ENCODE measurements around the gene TOM1L2.

Gene TOM1L2

DNA sequence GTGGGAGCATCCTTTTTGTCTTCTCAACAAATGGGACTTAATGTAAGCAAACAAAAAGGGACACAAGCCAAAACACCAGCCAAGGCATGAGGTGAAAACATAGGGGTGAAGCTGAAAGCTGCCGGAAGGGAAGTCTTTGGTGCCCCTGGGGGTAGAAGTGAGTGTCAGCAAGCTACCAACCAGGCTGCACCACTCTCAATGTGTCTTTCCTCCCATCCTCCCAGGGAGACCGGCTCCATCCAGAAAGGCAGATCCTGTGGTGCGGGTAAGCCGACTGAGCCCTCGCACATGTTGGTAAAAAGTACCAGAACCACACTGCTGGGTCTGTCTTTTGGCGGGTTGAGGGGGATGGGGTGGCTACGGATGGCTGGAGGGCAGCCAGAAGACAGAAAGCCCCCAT is 83.4 kb downstream of the TOM1L2 start:
- no peak for TF ChIP-seq EZH2phosphoT487 (IDR thresholded peaks at IDR 0.05; ENCODE audit: borderline replicate concordance, low read length)
- TF ChIP-seq, protein P1, sequence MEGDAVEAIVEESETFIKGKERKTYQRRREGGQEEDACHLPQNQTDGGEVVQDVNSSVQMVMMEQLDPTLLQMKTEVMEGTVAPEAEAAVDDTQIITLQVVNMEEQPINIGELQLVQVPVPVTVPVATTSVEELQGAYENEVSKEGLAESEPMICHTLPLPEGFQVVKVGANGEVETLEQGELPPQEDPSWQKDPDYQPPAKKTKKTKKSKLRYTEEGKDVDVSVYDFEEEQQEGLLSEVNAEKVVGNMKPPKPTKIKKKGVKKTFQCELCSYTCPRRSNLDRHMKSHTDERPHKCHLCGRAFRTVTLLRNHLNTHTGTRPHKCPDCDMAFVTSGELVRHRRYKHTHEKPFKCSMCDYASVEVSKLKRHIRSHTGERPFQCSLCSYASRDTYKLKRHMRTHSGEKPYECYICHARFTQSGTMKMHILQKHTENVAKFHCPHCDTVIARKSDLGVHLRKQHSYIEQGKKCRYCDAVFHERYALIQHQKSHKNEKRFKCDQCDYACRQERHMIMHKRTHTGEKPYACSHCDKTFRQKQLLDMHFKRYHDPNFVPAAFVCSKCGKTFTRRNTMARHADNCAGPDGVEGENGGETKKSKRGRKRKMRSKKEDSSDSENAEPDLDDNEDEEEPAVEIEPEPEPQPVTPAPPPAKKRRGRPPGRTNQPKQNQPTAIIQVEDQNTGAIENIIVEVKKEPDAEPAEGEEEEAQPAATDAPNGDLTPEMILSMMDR (IDR thresholded peaks at IDR 0.05; ENCODE audit: low read depth, low read length, poor library complexity, severe bottlenecking) = peak; percentile 26
- Histone ChIP-seq H3K4me2 (ENCODE audit: low read length) (no peak overlapping the region), H3K9me2 (replicated peaks; ENCODE audit: control insufficient read depth, low read length) (no peaks in the 10 kb centered on the region), H3F3A (ENCODE audit: control insufficient read depth, insufficient read depth) (no peaks in the 10 kb centered on the region), H3K36me3 (ENCODE audit: control insufficient read depth, low read length) (no peaks in the 10 kb centered on the region), H3K27me3 (ENCODE audit: control insufficient read depth, low read length) (no peaks in the 10 kb centered on the region), H3K4me1 (ENCODE audit: control insufficient read depth, low read length) (peaks cover 20% of the 10 kb centered on the region), H3K9me3 (ENCODE audit: control insufficient read depth, insufficient read depth, low read length) (no peaks in the 10 kb centered on the region), H3K27ac (ENCODE audit: low read depth, low read length) (no peak overlapping the region), H3K79me2 (ENCODE audit: control insufficient read depth, low read length) (no peaks in the 10 kb centered on the region), H3K4me3 (ENCODE audit: low read length) (no peak overlapping the region), H4K20me1 (ENCODE audit: control insufficient read depth, insufficient read depth, low read depth, low read length) (0 out of 2 replicates have a peak, but pooled peaks cover 6% of the 10 kb centered on the region)

DNA sequence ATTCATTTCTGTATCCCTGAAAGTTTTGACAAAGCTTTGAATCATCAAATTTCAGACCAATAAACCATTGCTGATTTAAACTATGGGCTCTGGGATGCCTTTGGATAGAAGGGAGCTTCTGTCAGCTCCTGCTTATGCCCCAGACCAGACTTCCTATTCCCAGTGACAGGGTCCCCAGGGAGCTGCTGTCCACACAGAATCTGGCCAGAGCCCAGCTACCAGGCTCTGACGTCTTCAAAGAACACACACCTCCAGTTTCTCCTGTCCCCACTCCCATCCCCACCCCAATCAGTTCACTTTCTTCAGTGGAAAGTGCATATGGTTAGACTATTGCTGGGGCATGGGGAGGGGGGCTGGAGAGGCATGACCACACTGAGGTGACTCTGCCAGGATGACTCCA is 83.8 kb downstream of the TOM1L2 start:
- no peak overlapping the region for H3K4me3 ChIP-seq (ENCODE audit: low read length)
- H3K9me3 ChIP-seq (ENCODE audit: control insufficient read depth, insufficient read depth, low read length) = no peaks in the 10 kb centered on the region
- H4K20me1 ChIP-seq (ENCODE audit: control insufficient read depth, insufficient read depth, low read depth, low read length) = 0 out of 2 replicates have a peak, but pooled peaks cover 6% of the 10 kb centered on the region
- H3K27me3 ChIP-seq (ENCODE audit: control insufficient read depth, low read length) = no peaks in the 10 kb centered on the region
- no peaks in the 10 kb centered on the region for H3K79me2 ChIP-seq (ENCODE audit: control insufficient read depth, low read length)
- no peak overlapping the region for H3K27ac ChIP-seq (ENCODE audit: low read depth, low read length)
- H3K36me3 ChIP-seq (ENCODE audit: control insufficient read depth, low read length) = no peaks in the 10 kb centered on the region
- TF ChIP-seq, protein P1 (IDR thresholded peaks at IDR 0.05; ENCODE audit: low read depth, low read length, poor library complexity, severe bottlenecking) = no peak
- TF ChIP-seq EZH2phosphoT487 (IDR thresholded peaks at IDR 0.05; ENCODE audit: borderline replicate concordance, low read length) = no peak
- no peaks in the 10 kb centered on the region for H3K9me2 ChIP-seq (replicated peaks; ENCODE audit: control insufficient read depth, low read length)
- peaks cover 20% of the 10 kb centered on the region for H3K4me1 ChIP-seq (ENCODE audit: control insufficient read depth, low read length)
- H3K4me2 ChIP-seq (ENCODE audit: low read length) = no peak overlapping the region
- H3F3A ChIP-seq (ENCODE audit: control insufficient read depth, insufficient read depth) = no peaks in the 10 kb centered on the region

DNA sequence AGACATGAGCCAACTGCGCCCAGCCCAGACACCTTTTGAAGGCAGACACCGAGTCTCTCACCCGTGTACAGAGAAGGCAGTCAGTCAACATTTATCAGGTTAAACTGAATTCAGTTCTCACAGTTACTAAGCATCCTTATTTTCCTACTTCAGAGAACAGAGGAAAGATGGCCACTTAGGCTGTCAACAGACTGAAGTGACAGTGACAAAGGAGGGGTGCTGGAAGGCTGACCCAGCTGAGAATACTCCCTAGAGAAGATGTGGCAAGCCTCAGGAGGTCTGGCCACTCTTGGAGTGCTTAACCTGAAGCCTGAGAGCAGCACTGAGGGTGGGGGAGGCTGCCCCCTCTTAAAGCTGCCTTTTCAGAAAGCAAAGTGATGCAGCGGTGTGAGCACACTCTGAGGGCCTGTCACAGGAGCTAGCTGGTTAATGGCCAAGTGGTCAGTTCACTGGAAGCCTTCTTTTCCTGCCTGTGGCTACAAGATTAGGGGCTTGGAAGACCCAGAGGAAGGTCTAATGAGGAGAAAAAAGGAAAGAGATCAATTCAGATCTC is 84.4 kb downstream of the TOM1L2 start:
- Histone ChIP-seq H3K9me3 (ENCODE audit: control insufficient read depth, insufficient read depth, low read length) (no peaks in the 10 kb centered on the region), H3K36me3 (ENCODE audit: control insufficient read depth, low read length) (no peaks in the 10 kb centered on the region), H3K27me3 (ENCODE audit: control insufficient read depth, low read length) (no peaks in the 10 kb centered on the region), H4K20me1 (ENCODE audit: control insufficient read depth, insufficient read depth, low read depth, low read length) (0 out of 2 replicates have a peak, but pooled peaks cover 6% of the 10 kb centered on the region), H3K4me3 (ENCODE audit: low read length) (no peak overlapping the region), H3K4me1 (ENCODE audit: control insufficient read depth, low read length) (peaks cover 20% of the 10 kb centered on the region), H3F3A (ENCODE audit: control insufficient read depth, insufficient read depth) (no peaks in the 10 kb centered on the region), H3K9me2 (replicated peaks; ENCODE audit: control insufficient read depth, low read length) (no peaks in the 10 kb centered on the region), H3K27ac (ENCODE audit: low read depth, low read length) (no peak overlapping the region), H3K79me2 (ENCODE audit: control insufficient read depth, low read length) (no peaks in the 10 kb centered on the region), H3K4me2 (ENCODE audit: low read length) (no peak overlapping the region)
- TF ChIP-seq, protein P1 (IDR thresholded peaks at IDR 0.05; ENCODE audit: low read depth, low read length, poor library complexity, severe bottlenecking) = no peak
- no peak for TF ChIP-seq EZH2phosphoT487 (IDR thresholded peaks at IDR 0.05; ENCODE audit: borderline replicate concordance, low read length)
